GM18858 (cell line): ENCODE results near the gene AGTRAP.

ENCODE experiments used
- ATAC-seq: cut with Tn5 transposase; IDR thresholded peaks from one replicate; pipeline ENCODE4 v1.9.1; 2021; ENCODE audit not compliant: unreplicated experiment

AGTRAP gene

DNA sequence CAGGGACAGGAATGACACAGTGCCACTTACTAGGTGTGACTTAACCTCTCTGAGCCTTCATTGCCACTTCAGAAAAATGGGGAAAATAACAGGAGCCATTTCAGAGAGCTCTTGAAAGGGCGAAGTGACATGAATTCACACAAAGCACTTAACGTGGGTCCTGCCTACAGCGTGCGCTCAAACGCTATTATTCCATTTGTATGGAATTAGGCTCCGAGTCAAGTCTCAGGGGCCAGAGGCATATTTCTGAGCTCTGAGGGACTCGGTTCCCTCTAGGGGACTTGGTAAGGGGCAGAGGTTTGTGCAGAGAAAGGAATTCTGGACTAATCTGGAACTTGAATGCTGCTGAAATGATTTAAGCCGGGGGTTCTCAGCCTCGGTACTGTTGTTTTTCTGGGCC lies 30.3 kb upstream of the AGTRAP start:
- no peak for ATAC-seq

DNA sequence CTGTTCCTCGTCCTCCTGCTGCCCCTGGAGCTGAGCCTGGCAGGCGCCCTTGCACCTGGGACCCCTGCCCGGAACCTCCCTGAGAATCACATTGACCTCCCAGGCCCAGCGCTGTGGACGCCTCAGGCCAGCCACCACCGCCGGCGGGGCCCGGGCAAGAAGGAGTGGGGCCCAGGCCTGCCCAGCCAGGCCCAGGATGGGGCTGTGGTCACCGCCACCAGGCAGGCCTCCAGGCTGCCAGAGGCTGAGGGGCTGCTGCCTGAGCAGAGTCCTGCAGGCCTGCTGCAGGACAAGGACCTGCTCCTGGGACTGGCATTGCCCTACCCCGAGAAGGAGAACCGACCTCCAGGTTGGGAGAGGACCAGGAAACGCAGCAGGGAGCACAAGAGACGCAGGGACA lies 29.6 kb upstream of the AGTRAP start:
- no peak for ATAC-seq

DNA sequence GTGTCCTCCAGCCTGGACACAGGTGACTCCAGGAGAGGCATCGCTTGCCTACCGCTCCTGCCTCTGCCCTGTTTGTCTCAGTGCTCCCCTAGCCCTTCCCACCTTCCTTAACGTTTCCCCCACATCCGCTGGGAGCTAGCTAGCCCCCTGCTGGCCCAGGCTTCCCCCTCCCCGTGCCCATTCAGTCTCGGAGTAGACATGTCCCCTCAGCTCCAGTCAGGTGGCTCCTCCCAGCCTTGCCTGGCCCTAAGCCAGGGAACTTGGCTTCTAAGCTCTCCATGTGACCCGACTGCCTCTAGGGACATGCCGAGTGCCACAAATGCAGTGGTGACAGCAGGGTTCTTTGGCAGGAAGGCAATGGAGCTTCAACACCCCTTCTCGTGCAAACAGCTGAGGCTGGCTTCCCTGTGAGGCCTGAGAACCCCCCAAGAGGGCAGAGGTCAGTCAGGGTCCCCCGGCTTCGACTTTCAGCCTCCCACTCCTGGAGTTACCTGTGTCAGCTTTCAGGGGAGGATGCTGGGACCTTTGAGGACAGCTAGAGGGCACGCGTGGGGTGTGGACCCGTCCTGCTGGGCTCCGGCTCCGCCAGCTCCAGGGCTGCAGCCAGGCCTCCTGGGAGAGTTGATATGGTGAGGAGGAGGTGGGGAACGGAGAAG lies 28.2 kb upstream of the AGTRAP start:
- ATAC-seq, result no peak

DNA sequence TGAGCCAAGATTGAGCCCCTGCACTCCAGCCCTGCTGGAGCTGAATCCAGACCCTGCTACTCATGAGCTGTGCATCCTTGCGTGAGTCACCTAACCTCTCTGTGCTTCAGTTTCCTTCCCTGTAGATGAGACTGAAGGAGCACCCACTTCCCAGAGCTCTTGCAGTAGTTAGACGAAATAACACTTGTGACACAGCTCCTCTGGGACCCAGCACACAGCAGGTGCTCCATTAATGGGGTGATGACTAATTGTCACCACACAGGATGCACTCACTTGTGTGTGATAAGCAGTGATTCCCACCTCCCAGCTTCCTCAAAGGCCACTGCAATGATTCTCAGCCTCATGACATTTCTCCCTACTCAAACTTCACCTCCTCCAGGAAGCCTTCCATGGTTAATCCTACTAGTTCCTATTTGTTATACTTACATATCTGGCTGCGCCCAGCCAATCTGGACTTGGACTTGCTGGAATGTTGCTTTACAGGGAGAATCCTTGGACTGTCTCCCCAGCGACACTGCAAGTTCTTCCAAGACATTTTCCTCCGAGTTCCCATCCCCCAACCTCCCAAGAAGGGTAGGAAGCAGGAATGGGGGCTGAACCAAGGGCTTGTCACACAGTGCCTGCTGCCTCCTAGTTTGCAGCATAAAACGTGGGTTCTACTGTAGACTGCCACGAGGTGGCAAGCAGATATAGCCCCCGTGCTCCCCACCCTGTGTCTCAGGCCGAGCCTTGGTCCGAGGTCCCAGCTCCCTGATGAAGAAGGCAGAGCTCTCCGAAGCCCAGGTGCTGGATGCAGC lies 27.2 kb upstream of the AGTRAP start:
- no peak for ATAC-seq

DNA sequence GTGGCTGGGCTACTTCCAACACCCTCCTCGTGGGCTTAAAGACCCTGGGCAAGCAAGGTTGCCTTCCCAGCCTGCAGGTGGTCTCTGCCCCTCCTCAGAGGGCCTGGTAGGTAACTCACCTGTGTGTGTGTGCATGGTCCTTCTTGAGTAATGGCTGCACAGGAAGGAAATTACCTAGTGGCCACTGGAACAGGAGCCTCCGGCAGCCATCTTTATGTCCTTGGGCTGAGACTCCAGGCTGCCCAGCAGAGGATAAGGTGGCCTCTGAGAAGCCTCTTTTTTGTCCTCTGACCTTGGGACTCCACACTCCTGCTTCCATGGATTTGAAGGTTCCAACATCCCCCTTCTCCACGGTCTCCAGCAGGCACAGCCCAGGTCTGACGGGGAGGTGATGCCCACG lies 24.4 kb upstream of the AGTRAP start:
- ATAC-seq, result no peak

DNA sequence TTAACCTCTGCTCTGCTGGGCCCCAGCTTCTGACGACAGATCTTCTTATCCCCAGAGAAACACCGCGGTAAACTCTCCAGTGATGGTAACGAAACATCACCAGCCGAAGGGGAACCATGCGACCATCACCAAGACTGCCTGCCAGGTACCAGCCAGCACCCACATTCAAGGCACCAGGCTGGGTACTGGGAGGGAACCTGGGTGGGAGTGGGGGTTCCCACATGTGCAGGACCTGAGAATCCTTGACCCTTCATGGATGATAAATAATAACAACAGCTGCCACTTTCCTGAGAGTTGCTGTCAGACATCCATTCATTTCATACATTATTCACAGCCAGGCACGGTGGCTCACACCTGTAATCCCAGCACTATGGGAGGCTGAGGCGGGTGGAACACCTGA lies 23.7 kb upstream of the AGTRAP start:
- no peak for ATAC-seq

DNA sequence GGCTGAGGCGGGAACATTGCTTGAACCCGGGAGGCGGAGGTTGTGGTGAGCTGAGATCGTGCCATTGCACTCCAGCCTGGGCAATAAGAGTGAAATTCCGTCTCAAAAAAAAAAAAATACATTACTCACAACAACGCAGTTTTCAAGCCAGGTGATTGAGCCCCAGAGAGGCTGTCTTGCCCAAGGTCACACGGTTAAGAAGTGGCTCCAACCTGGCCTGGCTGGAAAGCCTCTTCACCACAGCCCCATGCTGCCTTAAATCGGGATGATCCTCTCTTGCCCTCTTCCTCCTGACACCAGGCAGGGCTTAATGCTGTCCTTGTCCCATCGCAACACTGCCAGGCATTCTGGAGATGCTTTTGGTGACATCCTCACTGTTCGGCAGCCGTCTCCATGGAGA lies 22.8 kb upstream of the AGTRAP start:
- ATAC-seq, result no peak

DNA sequence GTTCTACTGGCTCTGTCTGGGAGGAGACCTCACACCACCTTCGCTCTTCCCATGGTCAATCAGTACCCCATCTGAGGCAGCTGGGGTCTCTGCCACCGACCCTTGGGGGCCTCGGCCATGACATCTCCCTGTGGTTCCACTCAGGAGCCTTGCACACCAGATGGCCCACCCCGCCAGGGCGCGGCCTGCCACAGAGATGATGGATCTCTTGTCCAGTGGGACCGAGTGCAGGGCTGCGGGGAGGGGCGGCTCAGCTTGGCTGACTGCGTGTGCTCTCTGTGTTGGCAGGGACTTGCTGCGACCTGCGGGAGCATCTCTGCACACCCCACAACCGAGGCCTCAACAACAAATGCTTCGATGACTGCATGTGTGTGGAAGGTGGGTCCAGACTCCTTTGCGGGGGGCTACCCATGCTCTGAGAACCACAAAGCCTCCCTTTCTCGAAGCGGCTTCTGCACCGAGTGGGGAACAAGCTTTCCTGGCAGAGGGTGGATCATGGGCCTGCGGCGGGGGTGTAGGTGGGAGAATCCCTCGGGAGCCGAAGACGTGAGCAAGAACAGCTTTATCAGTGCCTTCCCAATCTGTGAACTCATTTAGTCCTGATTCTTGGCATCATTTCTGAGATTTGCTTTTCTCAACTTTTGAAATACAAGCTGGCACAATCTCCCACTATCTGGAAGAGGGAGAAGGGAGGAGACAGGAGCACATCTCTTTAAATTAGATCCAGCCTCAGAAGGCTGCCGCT lies 20.9 kb upstream of the AGTRAP start:
- ATAC-seq, result no peak

DNA sequence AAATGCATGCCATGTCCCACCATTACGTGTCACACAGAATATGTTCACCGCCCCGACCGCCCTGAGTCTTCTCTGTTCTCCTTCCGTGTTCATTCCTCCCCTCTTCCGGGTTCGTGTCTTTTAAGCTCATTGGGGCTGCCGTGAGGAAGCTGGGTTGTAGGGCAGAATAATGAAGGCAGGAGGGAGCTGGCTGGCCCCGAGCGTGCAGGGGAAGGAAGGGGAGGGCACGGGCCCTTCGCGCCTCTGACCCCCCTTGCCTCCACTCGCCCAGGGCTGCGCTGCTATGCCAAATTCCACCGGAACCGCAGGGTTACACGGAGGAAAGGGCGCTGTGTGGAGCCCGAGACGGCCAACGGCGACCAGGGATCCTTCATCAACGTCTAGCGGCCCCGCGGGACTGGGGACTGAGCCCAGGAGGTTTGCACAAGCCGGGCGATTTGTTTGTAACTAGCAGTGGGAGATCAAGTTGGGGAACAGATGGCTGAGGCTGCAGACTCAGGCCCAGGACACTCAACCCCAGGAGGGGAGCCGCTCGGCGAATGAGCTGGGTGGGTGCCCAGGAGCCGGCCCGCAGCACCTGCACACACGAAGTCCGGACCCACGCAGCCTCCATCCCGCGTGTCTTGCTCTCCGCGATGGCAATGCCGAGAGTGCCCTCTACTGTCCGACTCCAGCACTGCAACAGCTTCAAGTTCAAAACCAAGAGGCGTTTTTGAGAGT lies 16.5 kb upstream of the AGTRAP start:
- no peak for ATAC-seq

DNA sequence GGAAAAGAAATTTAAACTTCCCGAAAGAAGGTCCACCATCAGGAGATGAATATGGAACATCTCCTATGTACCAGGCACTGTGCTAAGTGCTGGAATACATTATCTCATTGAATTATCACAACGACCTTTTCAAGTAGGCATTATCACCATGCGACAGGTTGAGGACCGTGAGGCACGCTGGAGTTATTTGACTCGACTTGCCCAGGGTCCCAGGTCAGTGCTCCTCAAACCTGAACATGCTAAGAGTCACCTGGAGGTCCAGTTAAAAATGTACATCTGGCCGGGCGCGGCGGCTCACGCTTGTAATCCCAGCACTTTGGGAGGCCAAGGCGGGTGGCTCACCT lies 15.9 kb upstream of the AGTRAP start:
- no peak for ATAC-seq

DNA sequence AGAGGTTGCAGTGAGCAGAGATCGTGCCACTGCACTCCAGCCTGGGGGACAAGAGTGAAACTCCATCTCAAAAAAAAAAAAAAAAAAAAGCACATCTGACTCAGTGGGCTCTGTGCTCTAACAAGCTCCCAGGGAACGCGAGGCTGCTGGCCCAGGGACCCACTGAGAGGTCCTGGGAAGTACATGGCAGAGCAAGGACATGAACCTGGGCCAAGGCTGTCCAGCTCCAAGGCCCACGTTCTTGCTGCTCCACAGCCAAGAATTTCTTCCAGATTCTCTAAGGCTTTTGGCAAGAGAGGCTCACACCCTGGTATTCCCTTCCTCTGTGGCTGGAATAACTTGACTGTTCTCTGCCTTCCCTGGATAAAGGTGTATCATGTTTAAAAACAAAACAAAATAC lies 15.4 kb upstream of the AGTRAP start:
- ATAC-seq, result no peak

DNA sequence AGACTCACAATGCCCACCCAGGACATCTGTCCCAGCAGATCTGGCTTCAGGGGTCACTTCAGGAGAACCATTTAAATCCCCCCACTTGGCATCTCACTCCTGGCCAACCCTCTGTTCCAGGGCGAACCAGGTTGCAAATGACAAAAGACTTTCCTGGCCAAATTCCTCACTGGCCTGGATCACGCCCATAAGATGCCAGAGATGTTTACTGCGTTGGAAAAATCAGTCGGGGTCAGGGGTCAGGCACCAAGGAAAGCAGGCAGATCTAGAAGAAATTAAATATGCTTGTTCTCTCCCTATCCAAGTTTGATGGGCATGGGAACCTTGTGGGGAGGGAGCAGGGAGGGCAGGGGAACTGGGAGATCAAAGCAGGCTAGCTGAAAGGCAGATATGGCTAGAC lies 14.6 kb upstream of the AGTRAP start:
- ATAC-seq, result no peak

DNA sequence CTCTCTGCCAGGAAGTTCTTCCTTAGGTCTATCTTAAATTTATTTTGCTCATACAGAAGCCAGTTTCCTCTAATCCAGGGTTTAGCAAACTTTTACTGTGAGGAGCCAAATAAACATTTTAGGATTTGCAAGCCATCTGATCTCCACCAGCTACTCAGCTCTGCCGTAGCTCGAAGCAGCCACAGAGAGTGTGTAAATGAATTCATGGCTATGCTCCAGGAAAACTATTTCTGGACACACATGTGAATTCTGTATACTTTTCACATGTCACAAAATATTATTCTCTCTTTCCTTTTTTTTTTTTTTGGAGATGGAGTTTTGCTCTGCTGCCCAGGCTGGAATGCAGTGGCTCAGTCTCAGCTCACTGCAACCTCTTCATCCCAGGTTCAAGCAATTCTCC lies 13.4 kb upstream of the AGTRAP start:
- ATAC-seq, result no peak

DNA sequence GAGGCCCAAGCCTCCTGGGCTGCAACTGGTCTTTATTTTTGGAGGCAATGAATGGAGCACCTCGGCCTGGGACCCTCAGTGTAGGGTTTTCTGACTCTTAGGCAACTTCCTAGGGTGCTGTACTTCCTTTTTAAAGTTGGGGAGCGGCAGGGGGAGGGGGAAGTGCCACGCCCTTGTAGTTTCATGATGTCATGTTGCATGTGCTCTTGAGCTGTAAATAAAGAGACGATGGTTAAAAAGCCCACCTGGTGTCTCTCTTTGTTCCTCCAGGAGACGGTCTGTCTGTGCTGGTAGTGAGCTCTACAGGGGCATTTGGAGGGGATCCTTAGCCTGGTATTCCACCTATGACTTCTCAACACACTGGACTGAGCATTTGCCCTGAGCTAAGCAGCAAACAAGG lies 10.3 kb upstream of the AGTRAP start:
- ATAC-seq, result no peak

DNA sequence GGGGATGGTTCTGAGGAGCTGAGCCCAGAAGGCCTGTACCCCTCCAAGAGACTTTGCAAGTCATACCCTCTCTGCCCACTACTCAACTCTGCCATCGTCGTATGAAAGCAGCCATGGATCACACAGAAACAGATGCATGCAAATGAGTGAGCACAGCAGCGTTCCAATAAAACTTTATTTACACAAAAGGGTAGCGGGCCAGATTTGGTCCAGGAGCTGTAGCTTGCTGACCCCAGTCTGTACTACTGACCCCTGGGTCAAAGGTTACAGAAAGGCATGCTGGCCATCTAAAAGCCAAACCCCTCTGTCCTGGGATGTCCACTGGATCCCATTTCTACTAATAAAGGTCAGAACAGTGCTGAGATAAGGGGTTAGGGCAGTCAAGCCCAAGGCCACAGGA lies 8.8 kb upstream of the AGTRAP start:
- no peak for ATAC-seq

DNA sequence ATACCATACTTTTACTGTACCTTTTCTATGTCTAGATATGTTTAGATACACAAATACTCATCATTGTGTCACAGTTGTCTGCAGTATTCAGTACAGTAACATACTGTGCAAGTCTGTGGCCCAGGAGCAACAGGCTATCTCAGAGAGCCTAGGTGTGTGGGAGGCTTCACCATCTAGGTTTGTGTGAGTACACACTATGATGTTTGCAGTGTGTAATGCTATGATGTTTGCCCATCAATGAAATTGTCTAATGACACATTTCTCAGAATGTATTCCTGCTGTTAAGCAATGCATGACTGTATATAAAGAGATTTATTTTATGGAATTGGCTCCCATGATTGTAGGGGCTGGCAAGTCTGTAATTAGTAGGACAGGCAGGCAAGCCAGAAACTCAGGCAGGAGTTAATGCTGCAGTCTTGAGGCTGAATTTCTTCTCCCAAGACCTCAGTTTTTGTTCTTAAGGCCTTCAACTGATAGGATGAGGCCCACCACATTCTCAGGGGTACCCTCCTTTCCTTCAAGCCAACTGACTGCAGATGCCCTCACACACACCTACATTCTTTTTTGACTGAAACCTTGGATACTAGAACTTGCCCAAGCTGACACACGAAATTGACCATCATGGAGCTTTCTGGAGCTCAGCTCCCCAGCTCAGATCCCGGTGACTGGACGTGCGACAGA lies 7.7 kb upstream of the AGTRAP start:
- ATAC-seq, result no peak

DNA sequence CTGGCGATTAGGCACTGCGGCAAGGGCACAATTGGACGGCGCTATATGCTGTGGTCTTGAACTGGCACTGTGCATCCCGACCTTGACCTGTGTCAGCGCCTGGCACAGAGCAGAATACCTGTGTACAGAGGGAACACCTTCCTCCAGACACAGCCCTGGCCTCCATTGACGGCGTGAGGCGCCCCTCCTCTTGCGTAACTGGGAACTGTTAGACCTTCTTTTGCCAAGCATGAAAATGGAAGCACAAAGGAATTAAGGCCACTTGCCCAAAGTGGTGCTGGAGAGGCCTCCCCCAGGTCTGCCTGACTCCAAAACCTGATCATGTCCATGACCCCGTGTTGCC lies 6.8 kb upstream of the AGTRAP start:
- no peak for ATAC-seq

DNA sequence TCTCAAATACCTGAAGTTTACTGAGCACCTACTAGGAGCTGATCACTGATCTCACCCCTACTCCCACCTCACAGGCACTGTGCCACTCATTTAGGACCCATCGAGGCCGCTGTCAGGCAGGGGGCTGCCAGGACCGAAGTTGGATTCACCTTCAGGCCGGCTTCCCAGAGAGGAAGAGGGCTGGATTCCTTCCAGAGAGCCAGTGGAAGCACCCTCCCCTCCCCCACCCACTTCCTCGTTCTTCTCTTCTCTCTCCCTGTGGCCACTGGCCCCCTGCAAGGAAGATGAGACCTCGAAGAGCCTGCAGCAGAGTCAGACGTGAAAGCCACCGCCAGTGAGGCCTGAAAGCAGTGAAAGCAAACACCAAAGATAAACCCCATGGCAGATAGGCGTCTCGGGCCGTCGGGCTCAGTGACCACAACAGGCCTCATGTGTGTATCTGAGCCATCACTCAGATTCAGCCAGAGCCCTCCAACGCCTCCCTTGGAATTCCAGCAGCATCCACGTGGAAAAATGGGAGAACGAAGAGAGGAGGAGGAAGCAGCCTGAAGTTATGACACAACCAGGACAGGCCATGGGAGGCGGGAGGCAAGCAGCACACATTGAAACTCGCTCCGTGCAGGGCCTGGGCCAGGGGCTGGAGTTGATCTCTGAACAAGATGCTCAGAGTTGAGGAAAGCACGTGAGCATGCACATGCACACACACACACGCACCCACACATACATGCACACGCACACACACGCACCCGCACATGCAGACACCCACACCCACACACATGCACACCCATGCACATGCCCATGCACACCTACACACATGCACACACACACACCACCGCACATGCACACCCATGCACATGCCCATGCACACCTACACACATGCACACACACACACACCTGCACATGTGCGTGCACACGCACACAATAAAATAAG lies 6.2 kb upstream of the AGTRAP start:
- ATAC-seq, result no peak

DNA sequence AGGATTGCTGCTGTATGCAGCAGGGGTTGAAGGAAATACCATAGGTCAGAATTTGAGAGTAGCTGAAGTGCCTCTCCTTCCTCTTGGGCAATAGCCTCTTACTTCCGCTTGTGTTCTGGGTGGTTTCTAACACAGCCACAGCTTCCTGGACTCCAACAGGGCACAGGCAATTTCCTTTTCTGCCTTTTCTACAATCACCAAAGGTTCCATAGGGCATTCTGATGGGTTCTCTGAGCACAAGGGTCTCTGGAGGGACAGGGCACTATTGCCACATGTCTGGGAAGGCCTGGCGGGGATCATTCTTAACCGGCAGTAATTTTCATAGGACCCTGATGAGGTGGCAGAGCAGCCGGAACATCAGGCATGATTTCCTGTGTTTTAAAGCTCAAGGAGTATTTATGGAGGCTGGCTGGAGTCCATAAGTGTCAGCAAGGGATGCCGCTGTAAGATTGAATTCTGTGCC lies 5.5 kb upstream of the AGTRAP start:
- no peak for ATAC-seq

DNA sequence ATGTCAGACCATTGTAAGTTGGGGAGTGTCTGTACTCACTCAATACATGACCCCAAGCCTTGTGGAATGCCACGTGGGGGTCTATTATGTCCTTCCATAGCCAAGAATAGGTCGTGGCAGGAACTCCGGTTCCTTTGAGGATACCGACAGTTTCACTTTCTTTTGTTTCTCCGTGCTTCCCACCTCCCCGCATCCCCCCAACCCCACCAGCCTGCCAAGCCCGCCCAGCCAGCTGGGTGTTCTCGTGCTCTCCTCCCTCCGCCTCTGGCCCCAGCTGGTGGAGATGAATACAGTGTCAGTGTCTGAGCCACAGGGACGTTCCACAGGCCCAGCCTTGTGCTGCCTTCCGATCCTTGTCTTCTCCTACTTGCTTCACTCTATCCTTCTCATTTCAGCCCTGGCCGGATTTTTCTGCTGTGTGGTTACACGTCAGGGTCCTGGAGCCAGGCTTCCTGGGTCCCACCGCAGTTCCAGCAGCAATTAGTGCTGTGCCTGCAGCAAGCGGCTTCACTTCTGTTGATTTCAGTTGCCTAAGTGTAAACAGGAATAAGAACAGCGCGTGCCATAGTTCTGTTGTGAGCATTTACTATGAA lies 4.1 kb upstream of the AGTRAP start:
- ATAC-seq, result no peak
